MM.1S (cell line): Measurements from ENCODE around the gene CSRNP3.

ENCODE experiments used
- EZH2 ChIP-seq: fragments of 300-600 bp; sonication (generic); optimal IDR thresholded peaks from 2 replicates; pipeline ENCODE3; 2017; ENCODE audit warnings: low read depth, mild to moderate bottlenecking, antibody characterized with exemption, low read length, mixed read lengths
- TF ChIP-seq, protein P1 (sequence below): fragments of 300-600 bp; sonication (generic); IDR thresholded peaks from 2 replicates; pipeline ENCODE4 v1.5.1; 2016; ENCODE audit warnings: antibody characterized with exemption, low read length, mixed read lengths

DNA sequence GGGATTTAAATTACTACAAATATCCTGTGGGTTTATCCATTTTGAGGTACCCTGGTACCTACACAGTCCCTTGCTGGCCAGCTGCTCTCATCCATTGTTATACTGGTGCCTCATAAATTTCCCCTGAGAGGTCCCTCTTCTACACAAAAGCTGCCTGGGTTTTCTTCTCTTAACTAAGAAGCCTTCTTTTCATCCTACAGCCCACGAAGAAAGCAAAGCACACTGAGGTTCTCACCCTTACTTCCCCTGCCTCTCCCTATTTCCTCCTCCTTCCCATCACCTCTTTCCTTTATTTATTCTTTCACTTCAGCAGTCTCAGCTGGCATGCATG lies 154.9 kb downstream of the CSRNP3 start:
- TF ChIP-seq, protein P1, sequence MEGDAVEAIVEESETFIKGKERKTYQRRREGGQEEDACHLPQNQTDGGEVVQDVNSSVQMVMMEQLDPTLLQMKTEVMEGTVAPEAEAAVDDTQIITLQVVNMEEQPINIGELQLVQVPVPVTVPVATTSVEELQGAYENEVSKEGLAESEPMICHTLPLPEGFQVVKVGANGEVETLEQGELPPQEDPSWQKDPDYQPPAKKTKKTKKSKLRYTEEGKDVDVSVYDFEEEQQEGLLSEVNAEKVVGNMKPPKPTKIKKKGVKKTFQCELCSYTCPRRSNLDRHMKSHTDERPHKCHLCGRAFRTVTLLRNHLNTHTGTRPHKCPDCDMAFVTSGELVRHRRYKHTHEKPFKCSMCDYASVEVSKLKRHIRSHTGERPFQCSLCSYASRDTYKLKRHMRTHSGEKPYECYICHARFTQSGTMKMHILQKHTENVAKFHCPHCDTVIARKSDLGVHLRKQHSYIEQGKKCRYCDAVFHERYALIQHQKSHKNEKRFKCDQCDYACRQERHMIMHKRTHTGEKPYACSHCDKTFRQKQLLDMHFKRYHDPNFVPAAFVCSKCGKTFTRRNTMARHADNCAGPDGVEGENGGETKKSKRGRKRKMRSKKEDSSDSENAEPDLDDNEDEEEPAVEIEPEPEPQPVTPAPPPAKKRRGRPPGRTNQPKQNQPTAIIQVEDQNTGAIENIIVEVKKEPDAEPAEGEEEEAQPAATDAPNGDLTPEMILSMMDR: no peak
- no peak for TF ChIP-seq EZH2
